IMR-90 (cell line): ENCODE results near the gene MXD4. TPM values are rescaled to one million over a fixed set of nuclear protein-coding genes. Genes with fewer than 3 reads are reported as not detected.

Experiments
- ATAC-seq: fragments of 200-7000 bp; cut with Tn5 transposase; 2 replicates; pipeline ENCODE4 v1.9.1; 2020; ENCODE audit warnings: low read depth, mild to moderate bottlenecking, moderate library complexity
- BruUV-seq: library from RNA; stranded (reverse); fragments of 400-500 nt; replicated peaks from 2 replicates; lab custom pipeline; 2021; lab: Mats Ljungman, UMichigan
- CTCF ChIA-PET: fragments of 300-600 bp; formaldehyde crosslinking; extraction: SDS; loops from one replicate; lab custom pipeline; 2021; ENCODE audit warnings: antibody characterized with exemption; lab: Yijun Ruan, JAX
- POLR2A ChIA-PET: fragments of 300-600 bp; sonication (Branson Sonifier 250); formaldehyde crosslinking; loops from one replicate; lab custom pipeline; 2022; ENCODE audit warnings: antibody characterized with exemption; ENCODE audit not compliant: unreplicated experiment; lab: Charles Lee
- DNase-seq: peaks from one replicate; pipeline ENCODE4 v3.0.0; 2013
- H2AFZ ChIP-seq: replicated peaks from 2 replicates; pipeline ENCODE3; 2013; ENCODE audit warnings: low read length, mild to moderate bottlenecking; ENCODE audit not compliant: poor library complexity
- H2AK5ac ChIP-seq: 2 replicates; pipeline ENCODE4 v1.6.1; 2013; ENCODE audit warnings: low read depth, low read length, inconsistent platforms
- H2AK9ac ChIP-seq: replicated peaks from 2 replicates; pipeline ENCODE3; 2013; ENCODE audit warnings: mild to moderate bottlenecking, low read depth, low read length, moderate library complexity; ENCODE audit not compliant: poor library complexity
- H2BK120ac ChIP-seq: 2 replicates; pipeline ENCODE4 v1.6.1; 2013; ENCODE audit warnings: low read depth, low read length, inconsistent platforms
- H2BK15ac ChIP-seq: 3 replicates; pipeline ENCODE4 v1.6.1; 2013; ENCODE audit warnings: low read depth, low read length, inconsistent platforms
- H2BK20ac ChIP-seq: 2 replicates; pipeline ENCODE4 v1.6.1; 2013; ENCODE audit warnings: low read depth, mild to moderate bottlenecking, inconsistent platforms, low read length, moderate library complexity
- H2BK5ac ChIP-seq: 2 replicates; pipeline ENCODE4 v1.6.1; 2013; ENCODE audit warnings: mild to moderate bottlenecking, low read depth, low read length, inconsistent platforms; ENCODE audit not compliant: poor library complexity, severe bottlenecking
- H3K14ac ChIP-seq: replicated peaks from 2 replicates; pipeline ENCODE4 v1.6.1; 2013; ENCODE audit warnings: low read depth, low read length, inconsistent platforms
- H3K18ac ChIP-seq: 2 replicates; pipeline ENCODE4 v1.6.1; 2013; ENCODE audit warnings: low read depth, low read length, control low read depth
- H3K23ac ChIP-seq: 2 replicates; pipeline ENCODE4 v1.6.1; 2013; ENCODE audit warnings: low read depth, low read length, inconsistent platforms
- H3K27ac ChIP-seq: 2 replicates; pipeline ENCODE4 v1.5.1; 2013; ENCODE audit warnings: mild to moderate bottlenecking, control low read depth, low read length; ENCODE audit not compliant: insufficient read depth
- H3K27me3 ChIP-seq: 2 replicates; pipeline ENCODE4 v1.6.1; 2013; ENCODE audit warnings: low read length; ENCODE audit not compliant: control insufficient read depth, insufficient read depth
- H3K36me3 ChIP-seq: 2 replicates; pipeline ENCODE4 v1.6.1; 2013; ENCODE audit warnings: low read length, mixed read lengths; ENCODE audit not compliant: control insufficient read depth, insufficient read depth
- H3K4ac ChIP-seq: 2 replicates; pipeline ENCODE4 v1.6.1; 2013; ENCODE audit warnings: low read depth, low read length, inconsistent platforms
- H3K4me1 ChIP-seq: 2 replicates; pipeline ENCODE4 v1.6.1; 2013; ENCODE audit warnings: low read length, mixed read lengths; ENCODE audit not compliant: control insufficient read depth, insufficient read depth
- H3K4me2 ChIP-seq: 2 replicates; pipeline ENCODE4 v1.6.1; 2013; ENCODE audit warnings: low read depth, mild to moderate bottlenecking, control low read depth, low read length, moderate library complexity
- H3K4me3 ChIP-seq: 2 replicates; pipeline ENCODE4 v1.5.1; 2013; ENCODE audit warnings: low read depth, mild to moderate bottlenecking, control low read depth, low read length, moderate library complexity; ENCODE audit not compliant: insufficient read depth
- H3K56ac ChIP-seq: 2 replicates; pipeline ENCODE4 v1.6.1; 2013; ENCODE audit warnings: low read length, inconsistent platforms; ENCODE audit not compliant: insufficient read depth; ENCODE audit errors: extremely low read depth
- H3K79me1 ChIP-seq, 2 experiments: 2 replicates each; pipeline ENCODE4 v1.6.1; 2013; ENCODE audit warnings: low read length in 2 of 2, inconsistent platforms in 1 of 2, low read depth in 1 of 2
- H3K9ac ChIP-seq: 2 replicates; pipeline ENCODE4 v1.6.1; 2013; ENCODE audit warnings: low read depth, low read length, control low read depth
- H3K9me1 ChIP-seq: 2 replicates; pipeline ENCODE4 v1.6.1; 2013; ENCODE audit warnings: low read length, inconsistent platforms; ENCODE audit not compliant: insufficient read depth
- H3K9me3 ChIP-seq: 2 replicates; pipeline ENCODE4 v1.6.1; 2013; ENCODE audit warnings: low read length; ENCODE audit not compliant: control insufficient read depth, insufficient read depth
- H4K20me1 ChIP-seq: 2 replicates; pipeline ENCODE4 v1.6.1; 2013; ENCODE audit warnings: low read length, inconsistent platforms; ENCODE audit not compliant: insufficient read depth
- H4K5ac ChIP-seq: 2 replicates; pipeline ENCODE4 v1.6.1; 2013; ENCODE audit warnings: mild to moderate bottlenecking, low read depth, low read length, control low read depth
- H4K8ac ChIP-seq, 2 experiments: 2 replicates each; pipeline ENCODE4 v1.6.1; 2013; ENCODE audit warnings: low read depth in 2 of 2, low read length in 2 of 2, control low read depth in 1 of 2, inconsistent platforms in 1 of 2
- H4K91ac ChIP-seq: 2 replicates; pipeline ENCODE4 v1.6.1; 2013; ENCODE audit warnings: low read depth, low read length, inconsistent platforms; ENCODE audit not compliant: insufficient read depth
- BHLHE40 ChIP-seq: fragments of 150-350 bp; IDR thresholded peaks from 2 replicates; pipeline ENCODE4 v1.6.1; 2016; ENCODE audit warnings: mild to moderate bottlenecking, low read depth, low read length
- CHD1 ChIP-seq: IDR thresholded peaks from 2 replicates; pipeline ENCODE4 v1.6.1; 2012; ENCODE audit warnings: low read depth, low read length, improper control_type of control experiment
- FOS ChIP-seq: fragments of 150-350 bp; IDR thresholded peaks from 2 replicates; pipeline ENCODE4 v1.6.1; 2016; ENCODE audit warnings: low read depth, low read length
- WGBS, 2 experiments: methylation state at CpG; one replicate each; pipeline versions ENCODE4 v1.1.5 to v1.1.7; 2013; ENCODE audit warnings: missing lambda C conversion rate in 2 of 2; ENCODE audit not compliant: insufficient read length in 1 of 2; ENCODE audit errors: extremely low coverage in 2 of 2; 5-methylcytosine and 5-hydroxymethylcytosine counted together
- dilution Hi-C: fragments of 300-500 bp; cut with HindIII; formaldehyde crosslinking; loops from one replicate; pipeline ENCODE4 v1.14.3; 2018; ENCODE audit warnings: low sequenced_read_pairs; ENCODE audit not compliant: unreplicated experiment
- in situ Hi-C: fragments of 300-500 bp; cut with MboI; formaldehyde crosslinking; loops from 3 replicates; pipeline ENCODE4 v1.14.3; 2019; ENCODE audit warnings: low sequenced_read_pairs, inconsistent platforms, mixed read lengths
- intact Hi-C: fragments of 100-400 bp; cut with micrococcal nuclease; formaldehyde crosslinking; loops from 2 replicates; pipeline ENCODE4 v1.10.0; 2022
- polyA plus RNA-seq, 3 experiments: library from polyadenylated mRNA; depleted of rRNA; stranded (reverse); fragments of >200 nt; gene quantifications; 2 replicates each; pipeline ENCODE4 v1.2.3, GENCODE V29; 2012; ENCODE audit warnings: low replicate concordance in 1 of 3
- total RNA-seq: library from RNA; depleted of rRNA; stranded (reverse); fragments of >200 nt; gene quantifications from 2 replicates; pipeline ENCODE4 v1.2.3, GENCODE V29; 2012
- TF ChIP-seq, protein P1 (sequence below): fragments of 150-350 bp; IDR thresholded peaks from 2 replicates; pipeline ENCODE4 v1.6.1; 2016; ENCODE audit warnings: low read depth, mild to moderate bottlenecking, low read length, moderate library complexity, borderline replicate concordance
- TF ChIP-seq, protein P2 (sequence below): conservative IDR thresholded peaks from 2 replicates; pipeline ENCODE4 v1.5.1; 2012; ENCODE audit warnings: mild to moderate bottlenecking, low read depth, low read length, improper control_type of control experiment

Gene MXD4
- total and polyA plus RNA-seq, 2 of the 4 experiments (the other 2 are of a cell fraction): 22.8 to 54.4 TPM

DNA sequence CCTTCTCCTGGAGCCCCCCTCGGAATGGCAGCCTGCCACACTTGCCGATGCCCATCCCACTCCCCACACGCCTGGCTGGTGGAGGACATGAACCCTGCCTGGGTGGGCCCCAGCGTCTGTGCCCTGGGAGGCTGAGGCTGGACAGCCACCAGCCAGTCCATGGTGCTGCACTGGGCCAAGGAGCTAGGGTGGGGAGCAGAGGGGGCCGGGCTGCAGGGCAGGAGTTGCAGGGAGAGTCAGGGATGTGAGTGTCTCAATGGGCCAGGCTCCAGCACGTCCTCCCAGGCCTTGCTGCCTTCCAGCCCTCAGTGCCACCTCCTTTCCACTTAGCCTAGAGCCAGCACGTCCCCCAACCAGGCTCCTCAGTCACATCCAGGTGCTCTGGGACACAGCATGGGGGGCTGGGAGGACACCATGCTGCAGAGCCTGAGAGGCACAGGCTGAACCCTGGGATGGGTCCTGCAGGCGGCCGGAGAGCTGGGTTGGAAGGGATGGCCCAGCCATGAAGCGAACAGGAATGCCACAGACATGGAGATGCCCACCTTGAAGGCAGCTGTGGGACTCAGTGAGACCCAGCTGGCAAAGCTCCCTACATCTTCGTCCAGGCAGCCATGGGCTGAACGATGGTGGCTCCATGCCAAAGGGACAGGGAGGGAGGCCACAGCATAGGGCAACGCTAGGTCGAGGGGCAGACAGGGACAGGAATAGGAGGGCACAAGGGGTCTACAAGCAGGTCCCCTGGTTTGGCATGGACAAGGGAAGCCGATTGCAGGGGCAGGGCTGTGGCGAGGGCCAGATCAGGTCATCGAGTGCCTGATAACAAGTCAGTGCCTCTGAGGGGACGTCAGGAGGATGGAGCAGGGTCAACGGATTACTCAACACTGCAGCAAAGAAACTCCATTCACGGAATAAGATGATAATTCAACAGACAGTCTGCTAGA is 30.1 kb upstream of the MXD4 start:
- POLR2A ChIA-PET: interaction anchor here (1.1 kb wide), 1 partner anchor 30 kb away, joined by 3 read pairs; no protein-coding TSS in a partner anchor
- Histone ChIP-seq H2AK5ac (peak overlapping the region; percentile 82), H4K8ac (0 out of 4 replicates have a peak overlapping the region, but pooled peaks of 1 of the 2 experiments have one; percentile 33), H2BK120ac (peak overlapping the region; percentile 74), H3K9me1 (peaks cover 2% of the 10 kb centered on the region; the same call in 1 of the 2 replicates), H3K9me3 (no peaks in the 10 kb centered on the region), H4K20me1 (peaks cover 8% of the 10 kb centered on the region; the same call in 1 of the 2 replicates), H3K4me2 (no peak overlapping the region; the same call in 1 of the 2 replicates), H4K91ac (no peak overlapping the region; the same call in 1 of the 2 replicates), H3K14ac (no peak overlapping the region; the same call in 1 of the 2 replicates), H3K36me3 (no peaks in the 10 kb centered on the region), H2BK5ac (no peak overlapping the region), H2AK9ac (peak overlapping the region; percentile 37), H2AFZ (peak overlapping the region; percentile 54), H3K18ac (peak overlapping the region; percentile 47; the same call in 1 of the 2 replicates), H4K5ac (no peak overlapping the region; the same call in 1 of the 2 replicates), H3K4me3 (no peak overlapping the region), H2BK20ac (0 out of 2 replicates have a peak overlapping the region, but pooled peaks have one; percentile 31), H3K4ac (peak overlapping the region; percentile 40), H3K23ac (peak overlapping the region; percentile 48; the same call in 1 of the 2 replicates), H2BK15ac (no peak overlapping the region), H3K4me1 (peaks cover 11% of the 10 kb centered on the region), H3K79me1 (no peaks in the 10 kb centered on the region), H3K27ac (peak overlapping the region; percentile 56; the same call in 1 of the 2 replicates), H3K9ac (no peak overlapping the region), H3K27me3 (no peaks in the 10 kb centered on the region), H3K56ac (no peak overlapping the region)
- intact Hi-C loops: no loop called here
- DNase-seq: no peak
- dilution Hi-C loops: no loop called here
- in situ Hi-C loops: no loop called here
- peak; percentile 14; the same call in 1 of the 2 replicates for ATAC-seq
- CTCF ChIA-PET: interaction anchor here (0.8 kb wide), 1 partner anchor 10 kb away, joined by 3 read pairs; no protein-coding TSS in a partner anchor
- WGBS, 2 experiments: 75% methylated on average over 8 of the region's 20 CpGs; no CpG with 5 or more reads in 1 of the 2 experiments
- no TSS peak for BruUV-seq
- TF ChIP-seq, protein P1, sequence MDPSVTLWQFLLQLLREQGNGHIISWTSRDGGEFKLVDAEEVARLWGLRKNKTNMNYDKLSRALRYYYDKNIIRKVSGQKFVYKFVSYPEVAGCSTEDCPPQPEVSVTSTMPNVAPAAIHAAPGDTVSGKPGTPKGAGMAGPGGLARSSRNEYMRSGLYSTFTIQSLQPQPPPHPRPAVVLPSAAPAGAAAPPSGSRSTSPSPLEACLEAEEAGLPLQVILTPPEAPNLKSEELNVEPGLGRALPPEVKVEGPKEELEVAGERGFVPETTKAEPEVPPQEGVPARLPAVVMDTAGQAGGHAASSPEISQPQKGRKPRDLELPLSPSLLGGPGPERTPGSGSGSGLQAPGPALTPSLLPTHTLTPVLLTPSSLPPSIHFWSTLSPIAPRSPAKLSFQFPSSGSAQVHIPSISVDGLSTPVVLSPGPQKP: no peak
- no peak for TF ChIP-seq FOS
- TF ChIP-seq CHD1: no peak
- TF ChIP-seq, protein P2, sequence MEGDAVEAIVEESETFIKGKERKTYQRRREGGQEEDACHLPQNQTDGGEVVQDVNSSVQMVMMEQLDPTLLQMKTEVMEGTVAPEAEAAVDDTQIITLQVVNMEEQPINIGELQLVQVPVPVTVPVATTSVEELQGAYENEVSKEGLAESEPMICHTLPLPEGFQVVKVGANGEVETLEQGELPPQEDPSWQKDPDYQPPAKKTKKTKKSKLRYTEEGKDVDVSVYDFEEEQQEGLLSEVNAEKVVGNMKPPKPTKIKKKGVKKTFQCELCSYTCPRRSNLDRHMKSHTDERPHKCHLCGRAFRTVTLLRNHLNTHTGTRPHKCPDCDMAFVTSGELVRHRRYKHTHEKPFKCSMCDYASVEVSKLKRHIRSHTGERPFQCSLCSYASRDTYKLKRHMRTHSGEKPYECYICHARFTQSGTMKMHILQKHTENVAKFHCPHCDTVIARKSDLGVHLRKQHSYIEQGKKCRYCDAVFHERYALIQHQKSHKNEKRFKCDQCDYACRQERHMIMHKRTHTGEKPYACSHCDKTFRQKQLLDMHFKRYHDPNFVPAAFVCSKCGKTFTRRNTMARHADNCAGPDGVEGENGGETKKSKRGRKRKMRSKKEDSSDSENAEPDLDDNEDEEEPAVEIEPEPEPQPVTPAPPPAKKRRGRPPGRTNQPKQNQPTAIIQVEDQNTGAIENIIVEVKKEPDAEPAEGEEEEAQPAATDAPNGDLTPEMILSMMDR: no peak
- no peak for TF ChIP-seq BHLHE40
